Activated CD4-positive, CD25-positive, alpha-beta regulatory T cell treated with anti-CD3 and anti-CD28 coated beads, Interleukin-2, amount 50 U/mL, for 72 hours (primary cell): Measurements from ENCODE around the gene CDH23.

ENCODE experiments used
- DNase-seq: peaks from one replicate; pipeline ENCODE4 v3.0.0; 2021

Gene CDH23

DNA sequence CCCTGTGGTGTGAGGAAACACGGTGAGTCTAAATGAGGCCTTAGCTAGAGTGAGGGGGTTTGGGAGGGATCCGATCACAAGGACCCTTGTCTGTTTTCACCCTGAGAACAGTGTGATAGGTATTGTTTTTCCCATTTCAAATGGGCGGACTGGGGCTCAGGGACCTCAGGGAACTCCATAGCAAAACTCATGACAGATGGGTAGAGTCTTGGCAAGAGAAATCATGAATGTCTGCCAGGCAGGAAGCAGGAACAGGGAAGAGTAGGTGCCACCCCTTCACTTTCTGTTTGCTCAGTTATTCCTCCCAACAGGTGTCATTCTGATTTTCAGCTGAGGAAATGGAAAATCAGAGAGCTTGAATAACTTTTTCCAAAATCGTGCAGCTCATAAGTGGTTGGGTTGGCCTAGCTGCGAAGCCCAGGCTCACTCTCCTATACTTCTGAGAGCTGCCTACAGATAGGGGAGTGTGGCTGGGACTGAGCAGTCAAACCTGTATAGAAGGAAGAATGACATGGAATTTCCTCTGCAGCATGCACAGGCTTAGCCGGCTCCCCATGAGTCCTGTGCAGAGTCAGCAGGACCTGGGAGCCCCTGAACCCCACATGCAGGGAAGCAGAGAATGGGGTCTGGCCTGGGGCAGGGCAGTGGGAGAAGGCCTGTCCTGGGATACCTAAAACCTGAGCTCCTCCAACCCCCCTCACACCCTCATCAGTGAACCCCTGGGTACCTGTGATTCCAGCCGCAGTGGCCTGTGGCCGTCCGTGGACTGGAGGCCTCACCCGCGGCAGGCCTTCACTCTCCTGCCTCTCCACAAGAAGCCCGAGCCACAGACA is 340.5 kb downstream of the CDH23 start:
- no peak for DNase-seq

- DNase-seq: no peak
Observed at GRCh38 chr10:71737834-71738197, 341.1 kb downstream of the CDH23 start.

GRCh38 chr10:71739358-71739900 is 342.7 kb downstream of the CDH23 start:
- DNase-seq: no peak

GRCh38 chr10:71740069-71740653 is 343.4 kb downstream of the CDH23 start:
- no peak for DNase-seq

GRCh38 chr10:71741029-71741428 is 344.3 kb downstream of the CDH23 start:
- DNase-seq: no peak

DNA sequence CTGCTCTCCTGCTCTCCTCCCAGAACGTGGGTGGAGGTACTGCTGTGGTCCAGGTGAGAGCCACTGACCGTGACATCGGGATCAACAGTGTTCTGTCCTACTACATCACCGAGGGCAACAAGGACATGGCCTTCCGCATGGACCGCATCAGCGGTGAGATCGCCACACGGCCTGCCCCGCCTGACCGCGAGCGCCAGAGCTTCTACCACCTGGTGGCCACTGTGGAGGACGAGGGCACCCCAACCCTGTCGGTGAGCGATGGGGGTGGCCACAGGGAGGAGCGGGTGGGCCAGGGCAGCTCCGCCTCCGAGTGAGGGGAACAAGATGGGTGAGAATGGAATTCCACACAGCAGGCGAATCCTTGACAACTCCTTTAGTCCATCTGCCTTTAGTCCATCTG is 345.0 kb downstream of the CDH23 start:
- DNase-seq: no peak

DNA sequence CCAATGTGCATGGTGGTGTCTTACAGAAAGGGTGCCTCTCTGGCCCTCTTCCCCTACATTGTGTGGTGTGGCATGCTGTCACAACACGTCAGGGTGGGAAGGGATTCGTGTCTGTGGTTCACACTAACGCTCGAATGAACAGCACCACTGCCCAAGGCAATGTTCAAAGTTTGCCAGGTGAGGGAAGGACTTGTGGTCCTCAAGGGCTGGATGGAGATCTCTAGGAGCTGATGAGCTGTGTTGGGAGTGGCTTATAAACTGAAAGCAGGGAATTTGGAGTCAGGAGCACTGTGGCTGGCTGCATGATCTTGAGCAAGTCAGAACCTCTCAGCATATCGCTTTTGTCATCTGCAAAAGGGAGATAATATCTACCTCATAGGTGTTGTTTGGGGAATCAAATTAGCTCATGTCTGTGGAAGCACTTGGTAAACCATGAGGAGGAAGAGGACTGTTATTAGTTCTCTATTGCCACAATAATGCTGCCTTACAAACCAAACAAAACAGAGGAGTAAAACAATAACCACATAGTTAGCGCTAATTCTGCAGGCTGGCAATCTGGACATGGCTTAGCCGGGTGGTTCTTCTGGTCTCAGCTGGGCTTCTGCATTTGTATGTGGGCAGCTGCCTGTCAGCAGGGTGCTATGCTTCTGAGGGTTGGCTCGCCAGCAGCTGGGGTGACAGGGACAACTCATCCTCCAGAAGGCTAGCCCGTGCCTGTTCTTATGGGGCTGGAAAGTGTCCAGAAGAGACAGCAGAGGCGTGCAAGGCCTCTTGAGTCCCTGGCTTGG is 345.8 kb downstream of the CDH23 start:
- DNase-seq: no peak

- DNase-seq: no peak
Observed at GRCh38 chr10:71743089-71743838, 346.5 kb downstream of the CDH23 start.

DNA sequence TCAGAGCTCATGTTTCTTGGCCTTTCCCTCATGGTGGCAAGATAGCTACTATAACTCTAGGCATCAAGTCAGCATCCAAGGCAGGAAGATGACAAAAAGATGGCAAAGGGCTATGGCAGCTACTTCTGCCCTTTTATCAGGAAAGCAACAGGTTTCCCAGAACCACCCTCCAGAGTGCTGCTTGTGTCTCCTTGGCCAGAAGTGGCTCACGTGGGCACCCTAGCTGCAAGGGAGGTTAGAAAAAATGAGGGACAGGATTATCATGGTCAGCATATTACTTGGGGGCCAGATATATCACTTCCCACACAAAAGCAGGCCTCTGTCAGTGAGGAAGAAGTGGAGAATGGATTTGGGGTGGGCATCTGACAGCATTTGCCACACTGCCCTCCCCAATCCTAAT is 347.1 kb downstream of the CDH23 start:
- DNase-seq: no peak

- no peak for DNase-seq
Observed at GRCh38 chr10:71744897-71745663, 348.4 kb downstream of the CDH23 start.

- DNase-seq: no peak
Observed at GRCh38 chr10:71745664-71746250, 349.0 kb downstream of the CDH23 start.

DNA sequence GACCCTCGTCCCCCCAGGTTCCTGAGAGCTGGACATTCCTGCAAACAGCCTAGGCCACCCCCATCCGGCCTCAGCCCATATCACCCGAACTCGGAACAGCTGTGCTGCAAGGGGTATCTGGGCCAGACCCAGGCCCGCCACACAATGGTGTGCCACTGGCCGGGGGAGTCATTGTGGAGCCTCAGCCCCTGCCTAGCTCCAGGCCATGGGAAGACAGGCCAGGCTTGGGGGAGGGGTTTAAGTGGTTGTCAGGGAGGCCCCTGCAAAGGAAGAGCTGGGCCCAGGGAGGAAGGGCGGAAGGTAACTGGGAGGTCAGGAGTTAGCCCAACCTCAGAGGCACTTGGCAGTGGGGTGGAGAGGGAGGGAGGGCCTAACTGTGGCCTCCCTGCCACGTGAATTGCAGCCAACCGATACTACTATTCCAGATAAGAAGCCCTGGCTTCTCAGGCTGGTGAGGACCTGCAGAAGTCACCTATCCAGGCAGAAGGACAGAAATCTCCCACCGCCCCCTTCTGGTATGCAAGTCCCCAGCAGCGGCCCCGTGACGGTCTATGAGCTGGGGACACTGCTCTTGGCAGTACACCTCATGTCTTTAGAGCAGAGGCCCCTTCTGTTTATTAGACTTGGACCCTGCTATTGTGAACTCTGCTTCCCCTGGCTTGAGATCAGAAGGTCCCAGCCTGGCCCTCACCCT is 349.8 kb downstream of the CDH23 start:
- DNase-seq: no peak

DNA sequence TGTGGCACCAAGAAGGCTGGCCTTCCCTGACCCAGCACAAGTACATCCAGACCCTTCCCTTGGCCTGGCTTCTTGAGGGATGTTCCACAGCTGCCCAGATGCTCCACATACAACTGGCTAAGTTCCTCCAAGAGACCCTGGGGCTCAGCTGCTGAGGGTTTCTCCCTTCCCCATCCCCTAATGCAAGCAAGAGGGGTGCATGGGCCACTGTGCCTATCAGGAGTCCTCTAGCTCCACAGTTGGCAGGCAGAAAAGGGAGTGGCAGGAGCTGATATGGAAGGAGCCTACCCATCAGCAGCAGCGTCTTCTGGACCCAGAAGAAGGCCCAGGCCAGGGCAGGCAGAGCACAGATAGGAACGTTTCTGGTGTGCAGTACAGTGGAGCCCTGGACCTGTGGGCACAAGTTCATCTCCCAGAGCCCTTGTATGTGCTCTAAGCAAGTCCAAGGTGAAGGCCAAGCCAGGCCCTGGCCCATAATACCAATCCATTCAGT is 350.4 kb downstream of the CDH23 start:
- DNase-seq: no peak

DNA sequence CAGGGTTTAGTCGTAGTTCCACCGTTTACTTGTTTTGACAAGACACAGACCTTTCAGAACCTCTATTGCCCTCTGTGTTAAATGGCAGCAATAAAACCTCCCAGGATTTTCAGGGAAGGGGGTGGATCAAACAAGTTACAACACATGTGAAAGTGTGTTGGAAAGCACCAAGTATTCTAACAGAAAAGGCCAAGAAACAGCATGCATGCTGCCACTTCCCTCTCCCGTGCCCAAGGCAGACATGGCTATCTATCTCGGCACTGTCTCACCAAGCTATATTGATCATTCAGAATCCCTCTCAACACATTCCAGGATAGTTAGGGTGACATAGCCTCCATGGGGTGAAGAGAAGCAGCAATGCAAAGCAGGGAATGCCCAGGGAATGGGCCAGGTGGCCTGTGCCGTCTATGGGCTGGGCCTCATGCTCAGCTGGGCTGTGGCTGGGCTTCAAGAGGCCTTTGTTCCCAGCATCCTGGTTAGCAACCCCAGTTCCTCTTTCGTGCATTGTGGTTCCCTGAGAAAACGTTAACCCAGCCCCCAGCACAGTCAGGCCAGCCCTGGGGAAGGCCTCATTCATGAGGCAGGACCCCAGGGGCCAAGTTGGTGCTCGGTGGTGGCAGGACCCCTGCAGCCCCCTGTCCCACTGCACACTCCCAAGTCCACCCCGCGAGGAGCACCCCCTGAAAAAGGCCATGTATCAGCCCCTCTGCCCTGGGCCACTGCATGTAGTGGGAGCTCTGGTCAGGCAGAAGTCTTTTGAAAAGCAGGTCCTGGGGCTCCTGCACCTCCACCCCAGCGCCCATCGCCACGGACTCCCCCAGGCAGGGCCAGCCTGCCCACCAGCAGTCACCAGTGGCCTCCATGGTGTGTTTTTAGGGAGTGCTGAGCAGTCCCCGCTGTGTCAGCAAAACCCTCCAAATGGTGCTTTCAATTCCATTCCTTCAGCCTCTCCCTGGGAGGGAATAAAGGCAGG is 351.1 kb downstream of the CDH23 start:
- no peak for DNase-seq

GRCh38 chr10:71748671-71749191 is 352.0 kb downstream of the CDH23 start:
- peak; percentile 69 for DNase-seq

DNA sequence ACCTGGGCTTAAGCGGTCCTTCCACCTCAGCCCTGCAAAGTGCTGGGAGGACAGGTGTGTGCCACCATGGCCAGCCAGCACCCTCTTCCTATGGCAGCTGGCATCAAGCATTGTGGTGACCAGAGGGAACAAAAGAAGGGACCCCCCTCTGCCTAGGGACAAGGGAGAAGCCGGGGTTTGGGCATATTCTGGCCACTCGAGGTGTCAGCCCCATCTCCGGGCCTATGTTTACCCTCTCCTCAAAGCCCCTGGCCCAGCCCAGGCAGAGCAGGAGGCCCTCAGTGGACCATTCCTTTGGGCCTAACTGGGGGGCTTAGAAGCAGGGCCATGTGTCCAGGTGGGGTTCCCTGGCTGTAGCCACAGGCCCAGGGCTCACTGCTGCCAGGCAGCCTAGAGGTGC is 352.7 kb downstream of the CDH23 start:
- DNase-seq: no peak

DNA sequence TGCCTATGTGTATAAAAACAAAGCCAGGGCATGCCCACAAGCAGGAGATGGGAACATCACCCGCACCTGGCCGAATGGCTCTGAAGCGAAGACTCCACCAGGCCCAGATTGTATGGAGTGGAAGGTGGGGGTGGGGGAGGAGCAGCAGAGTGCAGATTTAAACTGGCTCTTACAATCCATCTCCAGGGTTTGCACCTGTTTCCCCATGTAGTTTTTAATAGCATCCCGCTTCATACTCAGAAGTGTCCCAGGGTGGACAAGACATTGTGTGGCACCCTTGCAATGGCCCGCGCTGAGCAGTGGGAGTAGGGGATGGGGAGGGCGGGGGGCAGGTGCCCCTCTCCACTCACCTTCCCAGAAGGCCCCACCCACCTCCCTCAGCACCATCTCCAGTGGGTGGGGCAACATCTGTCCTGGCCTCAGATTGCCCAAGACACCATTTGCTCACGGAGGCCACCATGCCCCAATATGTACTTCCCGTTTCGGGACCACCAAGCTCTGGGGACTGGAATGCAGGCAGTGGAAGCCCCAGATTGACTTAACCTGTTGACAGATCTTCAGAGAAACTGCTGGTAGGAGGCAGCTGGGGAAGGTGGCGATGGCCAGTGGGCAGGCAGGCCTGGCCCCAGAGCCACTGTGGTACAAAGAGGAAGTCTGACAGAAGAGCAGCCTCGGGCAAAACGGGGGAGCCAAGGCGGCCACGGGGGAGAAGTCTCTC is 353.6 kb downstream of the CDH23 start:
- DNase-seq: no peak

GRCh38 chr10:71750986-71751385 is 354.3 kb downstream of the CDH23 start:
- DNase-seq: no peak
